ENCODE measurements around the gene EXD3. TPM values are rescaled to one million over a fixed set of nuclear protein-coding genes. Genes with fewer than 3 reads are reported as not detected.
"Not testable (repeated sequence)": the region's sequence is repeated elsewhere in the genome, so short reads cannot be mapped to it uniquely, and the experiment has no call there.

The EXD3 gene
- total and polyA plus RNA-seq, 7 donors = 8.9 to 29.7 (median 18.0) TPM

DNA sequence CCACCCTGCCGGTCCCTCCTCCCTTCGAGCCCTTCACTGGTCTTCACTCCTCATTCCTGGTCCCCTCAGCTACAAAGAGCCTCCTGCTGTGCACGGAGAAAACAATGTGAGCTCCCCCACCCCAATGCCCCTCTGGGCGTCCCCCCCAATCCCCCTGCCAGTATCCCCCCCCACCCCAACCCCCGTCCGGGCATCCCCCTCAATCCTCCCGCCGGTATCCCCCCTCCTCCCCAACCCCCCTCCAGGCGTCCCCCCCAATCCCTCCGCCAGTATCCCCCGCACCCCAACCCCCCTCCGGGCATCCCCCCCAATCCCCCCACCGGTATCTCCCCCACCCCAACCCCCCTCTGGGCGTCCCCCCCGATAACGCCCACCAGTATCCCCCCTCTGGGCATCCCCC, 42.8 kb downstream of the EXD3 start:
- intact Hi-C loops (cut with DNase I) = no loop called here
- no peak overlapping the region for H3K4me3 ChIP-seq
- H3K27ac ChIP-seq = no peak overlapping the region
- TF ChIP-seq EP300 (IDR thresholded peaks at IDR 0.05) = no peak
- TF ChIP-seq, protein P1, sequence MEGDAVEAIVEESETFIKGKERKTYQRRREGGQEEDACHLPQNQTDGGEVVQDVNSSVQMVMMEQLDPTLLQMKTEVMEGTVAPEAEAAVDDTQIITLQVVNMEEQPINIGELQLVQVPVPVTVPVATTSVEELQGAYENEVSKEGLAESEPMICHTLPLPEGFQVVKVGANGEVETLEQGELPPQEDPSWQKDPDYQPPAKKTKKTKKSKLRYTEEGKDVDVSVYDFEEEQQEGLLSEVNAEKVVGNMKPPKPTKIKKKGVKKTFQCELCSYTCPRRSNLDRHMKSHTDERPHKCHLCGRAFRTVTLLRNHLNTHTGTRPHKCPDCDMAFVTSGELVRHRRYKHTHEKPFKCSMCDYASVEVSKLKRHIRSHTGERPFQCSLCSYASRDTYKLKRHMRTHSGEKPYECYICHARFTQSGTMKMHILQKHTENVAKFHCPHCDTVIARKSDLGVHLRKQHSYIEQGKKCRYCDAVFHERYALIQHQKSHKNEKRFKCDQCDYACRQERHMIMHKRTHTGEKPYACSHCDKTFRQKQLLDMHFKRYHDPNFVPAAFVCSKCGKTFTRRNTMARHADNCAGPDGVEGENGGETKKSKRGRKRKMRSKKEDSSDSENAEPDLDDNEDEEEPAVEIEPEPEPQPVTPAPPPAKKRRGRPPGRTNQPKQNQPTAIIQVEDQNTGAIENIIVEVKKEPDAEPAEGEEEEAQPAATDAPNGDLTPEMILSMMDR (IDR thresholded peaks at IDR 0.05) = no peak
- TF ChIP-seq POLR2AphosphoS5 (IDR thresholded peaks at IDR 0.05) = no peak
- TF ChIP-seq POLR2A (IDR thresholded peaks at IDR 0.05) = no peak
- H3K36me3 ChIP-seq = peaks cover 0 to 3% (median 0%) of the 10 kb centered on the region in 4 donors
- H3K27me3 ChIP-seq = no peaks in the 10 kb centered on the region
- no peaks in the 10 kb centered on the region for H3K9me3 ChIP-seq
- WGBS, 2 donors = 87 to 93% methylated on average over 16 of the region's 16 CpGs
- DNase-seq = no peak
- H3K4me1 ChIP-seq = no peaks in the 10 kb centered on the region

DNA sequence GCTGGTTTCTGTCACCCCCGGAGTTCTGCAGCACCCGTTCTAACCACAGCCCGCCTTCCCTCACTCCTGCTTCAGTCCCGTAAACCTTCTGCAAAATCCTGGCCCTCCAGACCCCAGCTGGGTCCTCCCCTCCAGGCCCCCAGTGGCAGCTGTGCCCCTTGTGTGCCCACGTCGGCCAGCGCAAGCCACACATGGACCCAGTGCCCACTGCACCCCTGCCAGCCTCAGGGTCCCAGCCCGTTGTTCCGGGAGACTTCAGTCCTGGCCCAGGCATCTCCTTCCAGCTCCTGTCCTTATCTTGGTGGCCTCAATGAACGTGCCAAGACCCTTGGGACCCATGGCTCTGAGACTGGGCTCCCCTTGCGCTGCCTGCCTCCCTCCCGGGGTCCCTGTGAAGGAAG, 43.2 kb downstream of the EXD3 start:
- no peaks in the 10 kb centered on the region for H3K4me1 ChIP-seq
- intact Hi-C loops (cut with DNase I) = no loop called here
- H3K27ac ChIP-seq = no peak overlapping the region
- TF ChIP-seq EP300 (IDR thresholded peaks at IDR 0.05) = no peak
- no peak for TF ChIP-seq POLR2AphosphoS5 (IDR thresholded peaks at IDR 0.05)
- TF ChIP-seq, protein P1 (IDR thresholded peaks at IDR 0.05) = no peak
- TF ChIP-seq POLR2A (IDR thresholded peaks at IDR 0.05) = no peak
- WGBS, 2 donors = 90 to 95% methylated on average over 12 of the region's 12 CpGs
- H3K36me3 ChIP-seq = peaks cover 0 to 3% (median 0%) of the 10 kb centered on the region in 4 donors
- no peaks in the 10 kb centered on the region for H3K27me3 ChIP-seq
- H3K9me3 ChIP-seq = no peaks in the 10 kb centered on the region
- no peak overlapping the region for H3K4me3 ChIP-seq
- peak; percentile 60 for DNase-seq

DNA sequence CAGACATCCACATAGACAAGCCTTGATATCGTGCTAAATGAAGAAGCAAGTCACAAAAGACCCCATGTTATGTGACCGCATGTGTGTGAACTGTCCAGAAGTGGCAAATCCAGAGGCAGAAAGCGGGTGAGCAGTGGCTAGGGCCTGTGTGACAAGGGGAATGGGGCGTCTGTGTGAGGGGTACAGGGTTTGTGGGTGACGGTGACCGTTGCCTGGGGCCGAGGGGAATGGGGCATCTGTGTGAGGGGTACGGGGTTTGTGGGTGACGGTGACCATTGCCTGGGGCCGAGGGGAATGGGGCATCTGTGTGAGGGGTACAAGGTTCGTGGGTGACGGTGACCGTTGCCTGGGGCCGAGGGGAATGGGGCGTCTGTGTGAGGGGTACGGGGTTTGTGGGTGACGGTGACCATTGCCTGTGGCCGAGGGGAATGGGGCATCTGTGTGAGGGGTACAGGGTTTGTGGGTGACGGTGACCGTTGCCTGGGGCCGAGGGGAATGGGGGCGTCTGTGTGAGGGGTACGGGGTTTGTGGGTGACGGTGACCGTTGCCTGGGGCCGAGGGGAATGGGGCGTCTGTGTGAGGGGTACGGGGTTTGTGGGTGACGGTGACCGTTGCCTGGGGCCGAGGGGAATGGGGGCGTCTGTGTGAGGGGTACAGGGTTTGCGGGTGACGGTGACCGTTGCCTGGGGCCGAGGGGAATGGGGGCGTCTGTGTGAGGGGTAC, 44.1 kb downstream of the EXD3 start:
- H3K27ac ChIP-seq; H3K4me1 ChIP-seq; H3K36me3 ChIP-seq; H3K27me3 ChIP-seq; H3K4me3 ChIP-seq; DNase-seq; H3K9me3 ChIP-seq; intact Hi-C loops (cut with DNase I): not testable (repeated sequence)
- 90 to 91% methylated on average over 37 of the region's 37 CpGs for WGBS, 2 donors

DNA sequence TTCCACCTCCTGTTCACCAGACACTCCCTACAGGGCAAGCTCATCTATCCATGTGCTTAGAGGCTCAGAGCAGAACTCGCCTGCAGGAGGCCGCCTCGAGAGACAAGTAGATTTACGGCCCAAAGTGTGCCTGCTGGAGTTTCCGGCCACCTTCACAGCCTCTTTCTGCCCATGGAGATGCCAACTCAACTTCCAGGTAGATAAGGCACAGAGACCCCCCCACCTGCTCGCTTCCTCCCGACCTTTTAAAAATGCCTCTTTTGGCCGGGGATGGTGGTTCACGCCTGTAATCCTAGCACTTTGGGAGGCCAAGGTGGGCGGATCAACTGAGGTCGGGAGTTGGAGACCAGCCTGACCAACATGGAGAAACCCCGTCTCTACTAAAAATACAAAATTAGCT, 46.6 kb downstream of the EXD3 start:
- 94 to 97% methylated on average over 12 of the region's 12 CpGs for WGBS, 2 donors
- no peaks in the 10 kb centered on the region for H3K27me3 ChIP-seq
- no peak for DNase-seq
- no peaks in the 10 kb centered on the region for H3K4me1 ChIP-seq
- intact Hi-C loops (cut with DNase I) = no loop called here
- H3K36me3 ChIP-seq = peaks cover 0 to 12% (median 0%) of the 10 kb centered on the region in 4 donors
- no peak overlapping the region for H3K27ac ChIP-seq
- no peak for TF ChIP-seq POLR2A (IDR thresholded peaks at IDR 0.05)
- no peak for TF ChIP-seq POLR2AphosphoS5 (IDR thresholded peaks at IDR 0.05)
- no peak for TF ChIP-seq EP300 (IDR thresholded peaks at IDR 0.05)
- TF ChIP-seq, protein P1 (IDR thresholded peaks at IDR 0.05) = no peak
- H3K9me3 ChIP-seq = no peaks in the 10 kb centered on the region
- H3K4me3 ChIP-seq = no peak overlapping the region

DNA sequence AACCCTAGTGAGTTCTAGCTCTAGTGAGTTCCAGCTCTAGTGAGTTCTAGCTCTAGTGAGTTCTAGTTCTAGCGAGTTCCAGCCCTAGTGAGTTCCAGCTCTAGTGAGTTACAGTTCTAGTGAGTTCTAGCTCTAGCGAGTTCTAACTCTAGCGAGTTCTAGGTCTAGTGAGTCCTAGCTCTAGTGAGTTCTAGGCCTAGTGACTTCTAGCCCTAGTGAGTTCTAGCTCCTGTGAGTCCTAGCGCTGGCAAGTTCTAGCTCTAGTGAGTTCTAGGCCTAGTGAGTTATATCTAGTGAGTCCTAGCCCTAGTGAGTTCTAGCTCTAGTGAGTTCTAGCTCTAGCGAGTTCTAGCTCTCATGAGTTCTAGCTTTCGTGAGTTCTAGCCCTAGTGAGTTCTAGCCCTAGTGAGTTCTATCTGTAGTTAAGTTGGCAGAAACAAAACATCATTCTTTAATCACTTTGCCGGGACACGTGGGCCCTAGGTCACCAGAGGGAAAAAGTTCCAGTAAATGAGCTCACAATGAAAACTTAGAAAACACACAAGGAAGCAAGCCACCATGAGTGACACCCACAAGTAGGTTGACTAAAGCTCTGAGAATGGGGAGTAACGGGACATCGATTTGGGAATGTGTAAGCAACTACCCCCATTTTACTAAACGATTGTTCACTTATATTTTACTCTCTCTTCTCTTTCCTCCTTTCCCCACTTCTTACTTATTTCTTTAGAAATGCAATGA, 47.5 kb downstream of the EXD3 start:
- WGBS, 2 donors = 97 to 98% methylated on average over 11 of the region's 11 CpGs
- Histone ChIP-seq H3K27me3 (no peaks in the 10 kb centered on the region), H3K4me1 (no peaks in the 10 kb centered on the region), H3K36me3 (peaks cover 0 to 17% (median 0%) of the 10 kb centered on the region in 4 donors), H3K27ac (no peak overlapping the region), H3K4me3 (no peak overlapping the region), H3K9me3 (no peaks in the 10 kb centered on the region)
- intact Hi-C loops (cut with DNase I) = no loop called here
- no peak for TF ChIP-seq POLR2AphosphoS5 (IDR thresholded peaks at IDR 0.05)
- TF ChIP-seq POLR2A (IDR thresholded peaks at IDR 0.05) = no peak
- no peak for TF ChIP-seq EP300 (IDR thresholded peaks at IDR 0.05)
- TF ChIP-seq, protein P1 (IDR thresholded peaks at IDR 0.05) = no peak
- no peak for DNase-seq

All from sigmoid colon (tissue), 7 donors.